Activated naive CD4-positive, alpha-beta T cell treated with Interleukin-2 at 50 U/mL for 16 hours (primary cell): ENCODE results near the gene DIAPH2.

Source experiments
- DNase-seq: peaks from one replicate; pipeline ENCODE4 v3.0.0-alpha.2; 2020

Gene DIAPH2

GRCh38 chrX:97517763-97518162, 833.1 kb downstream of the DIAPH2 start:
- no peak for DNase-seq

- no peak for DNase-seq
Measured at GRCh38 chrX:97522307-97522706, 837.7 kb downstream of the DIAPH2 start.

GRCh38 chrX:97524340-97524739, 839.7 kb downstream of the DIAPH2 start:
- no peak for DNase-seq

GRCh38 chrX:97524997-97525396, 840.4 kb downstream of the DIAPH2 start:
- DNase-seq: no peak

- no peak for DNase-seq
Measured at GRCh38 chrX:97525981-97526380, 841.3 kb downstream of the DIAPH2 start.

- no peak for DNase-seq
Measured at GRCh38 chrX:97527725-97528124, 843.1 kb downstream of the DIAPH2 start.

- DNase-seq: no peak
Measured at GRCh38 chrX:97529536-97530200, 845.0 kb downstream of the DIAPH2 start.

GRCh38 chrX:97531825-97532224, 847.2 kb downstream of the DIAPH2 start:
- no peak for DNase-seq

- no peak for DNase-seq
Measured at GRCh38 chrX:97538745-97539144, 854.1 kb downstream of the DIAPH2 start.

- DNase-seq: no peak
Measured at GRCh38 chrX:97539970-97540519, 855.4 kb downstream of the DIAPH2 start.

GRCh38 chrX:97547877-97548578, 863.4 kb downstream of the DIAPH2 start:
- no peak for DNase-seq

GRCh38 chrX:97551821-97552220, 867.2 kb downstream of the DIAPH2 start:
- no peak for DNase-seq

GRCh38 chrX:97553833-97554232, 869.2 kb downstream of the DIAPH2 start:
- DNase-seq: no peak

- DNase-seq: no peak
Measured at GRCh38 chrX:97556359-97556758, 871.7 kb downstream of the DIAPH2 start.

GRCh38 chrX:97563531-97564133, 879.0 kb downstream of the DIAPH2 start:
- peak; percentile 24 for DNase-seq

GRCh38 chrX:97564496-97564895, 879.9 kb downstream of the DIAPH2 start:
- DNase-seq: no peak

- DNase-seq: no peak
Measured at GRCh38 chrX:97587171-97587570, 902.5 kb downstream of the DIAPH2 start.

GRCh38 chrX:97594646-97595224, 910.1 kb downstream of the DIAPH2 start:
- DNase-seq: no peak

GRCh38 chrX:97597954-97598353, 913.3 kb downstream of the DIAPH2 start:
- DNase-seq: peak; percentile 3

- no peak for DNase-seq
Measured at GRCh38 chrX:97602465-97603258, 918.0 kb downstream of the DIAPH2 start.

GRCh38 chrX:97605271-97605670, 920.6 kb downstream of the DIAPH2 start:
- no peak for DNase-seq

GRCh38 chrX:97609357-97609756, 924.7 kb downstream of the DIAPH2 start:
- no peak for DNase-seq

- no peak for DNase-seq
Measured at GRCh38 chrX:97609938-97610337, 925.3 kb downstream of the DIAPH2 start.
